Measurements from ENCODE around the gene MYO7B.

Gene MYO7B

GRCh38 chr2:127608061-127609030 lies 72.9 kb downstream of the MYO7B start:
- TF ChIP-seq, protein P1, sequence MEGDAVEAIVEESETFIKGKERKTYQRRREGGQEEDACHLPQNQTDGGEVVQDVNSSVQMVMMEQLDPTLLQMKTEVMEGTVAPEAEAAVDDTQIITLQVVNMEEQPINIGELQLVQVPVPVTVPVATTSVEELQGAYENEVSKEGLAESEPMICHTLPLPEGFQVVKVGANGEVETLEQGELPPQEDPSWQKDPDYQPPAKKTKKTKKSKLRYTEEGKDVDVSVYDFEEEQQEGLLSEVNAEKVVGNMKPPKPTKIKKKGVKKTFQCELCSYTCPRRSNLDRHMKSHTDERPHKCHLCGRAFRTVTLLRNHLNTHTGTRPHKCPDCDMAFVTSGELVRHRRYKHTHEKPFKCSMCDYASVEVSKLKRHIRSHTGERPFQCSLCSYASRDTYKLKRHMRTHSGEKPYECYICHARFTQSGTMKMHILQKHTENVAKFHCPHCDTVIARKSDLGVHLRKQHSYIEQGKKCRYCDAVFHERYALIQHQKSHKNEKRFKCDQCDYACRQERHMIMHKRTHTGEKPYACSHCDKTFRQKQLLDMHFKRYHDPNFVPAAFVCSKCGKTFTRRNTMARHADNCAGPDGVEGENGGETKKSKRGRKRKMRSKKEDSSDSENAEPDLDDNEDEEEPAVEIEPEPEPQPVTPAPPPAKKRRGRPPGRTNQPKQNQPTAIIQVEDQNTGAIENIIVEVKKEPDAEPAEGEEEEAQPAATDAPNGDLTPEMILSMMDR (IDR thresholded peaks at IDR 0.05; ENCODE audit: low read depth, low read length): no peak
- no peak overlapping the region for H3K4me3 ChIP-seq (ENCODE audit: low read depth, low read length)

GRCh38 chr2:127609031-127609751 lies 73.7 kb downstream of the MYO7B start:
- TF ChIP-seq, protein P1 (IDR thresholded peaks at IDR 0.05; ENCODE audit: low read depth, low read length): no peak
- no peak overlapping the region for H3K4me3 ChIP-seq (ENCODE audit: low read depth, low read length)

GRCh38 chr2:127609818-127610217 lies 74.3 kb downstream of the MYO7B start:
- TF ChIP-seq, protein P1 (IDR thresholded peaks at IDR 0.05; ENCODE audit: low read depth, low read length): no peak
- H3K4me3 ChIP-seq (ENCODE audit: low read depth, low read length): no peak overlapping the region

GRCh38 chr2:127610561-127610960 lies 75.1 kb downstream of the MYO7B start:
- TF ChIP-seq, protein P1 (IDR thresholded peaks at IDR 0.05; ENCODE audit: low read depth, low read length): no peak
- no peak overlapping the region for H3K4me3 ChIP-seq (ENCODE audit: low read depth, low read length)

GRCh38 chr2:127611076-127611925 lies 75.8 kb downstream of the MYO7B start:
- no peak overlapping the region for H3K4me3 ChIP-seq (ENCODE audit: low read depth, low read length)
- TF ChIP-seq, protein P1 (IDR thresholded peaks at IDR 0.05; ENCODE audit: low read depth, low read length): no peak

DNA sequence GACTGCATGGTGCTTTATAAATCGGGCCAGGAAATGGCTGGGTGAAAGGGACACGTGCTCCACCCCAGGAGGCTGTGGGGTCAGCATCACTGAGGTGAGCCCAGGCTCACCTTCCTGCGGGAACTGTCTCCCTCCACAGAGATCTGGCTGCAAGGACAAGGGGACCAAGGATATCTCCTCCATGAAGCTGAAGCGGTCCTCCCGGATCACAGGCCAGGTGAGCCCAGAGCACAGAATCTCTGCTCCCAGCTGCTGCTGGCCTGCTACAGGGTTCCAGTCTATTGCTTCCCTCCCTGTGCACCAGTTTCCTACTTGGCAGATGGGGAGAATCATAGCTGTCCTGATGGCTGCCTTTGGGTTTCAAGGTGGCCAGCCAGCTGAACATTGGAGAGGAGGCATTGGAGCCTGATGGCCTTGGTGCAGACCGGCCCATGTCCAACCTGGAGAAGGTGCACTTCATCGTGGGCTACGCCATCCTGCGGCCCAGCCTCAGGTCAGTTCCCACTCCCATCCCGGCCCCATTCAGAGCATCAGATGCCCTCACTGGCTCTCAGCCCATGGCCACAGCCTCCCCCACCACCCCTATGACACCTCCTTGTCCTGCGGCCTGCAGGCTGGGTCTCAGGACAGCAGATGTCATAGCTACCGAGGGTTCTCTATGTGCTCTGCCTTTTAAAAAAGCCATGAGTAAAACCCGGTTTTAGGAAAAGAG lies 76.8 kb downstream of the MYO7B start:
- H3K4me3 ChIP-seq (ENCODE audit: low read depth, low read length): no peak overlapping the region
- TF ChIP-seq, protein P1 (IDR thresholded peaks at IDR 0.05; ENCODE audit: low read depth, low read length): no peak

All from WI38 (cell line).